ENCODE results near the gene PJA2. TPM values are rescaled to one million over a fixed set of nuclear protein-coding genes. Genes with fewer than 3 reads are reported as not detected.

The PJA2 gene
- total RNA-seq, 1 experiment from 2014 or later = 14.3 TPM

- no peaks in the 10 kb centered on the region for H3K27me3 ChIP-seq (ENCODE audit: low read length)
- intact Hi-C loops (cut with micrococcal nuclease) = loop anchor here (10.0 kb wide), 1 partner anchor 1734 kb away; the partner anchor contains the start of gene EFNA5
- no peaks in the 10 kb centered on the region for H3K9me2 ChIP-seq (replicated peaks; ENCODE audit: low read length)
- CTCF ChIA-PET = no interaction called here
- POLR2A ChIA-PET (ENCODE audit: unreplicated experiment) = no interaction called here
- H3F3A ChIP-seq (ENCODE audit: low read length, unreplicated experiment) = no peaks in the 10 kb centered on the region
- peak overlapping the region; percentile 60 for H3K27ac ChIP-seq (ENCODE audit: low read length)
- peak overlapping the region; percentile 72 for H3K9ac ChIP-seq (ENCODE audit: low read length)
- TF ChIP-seq EZH2phosphoT487 (IDR thresholded peaks at IDR 0.05; ENCODE audit: borderline replicate concordance, low read length) = no peak
- no peak for TF ChIP-seq EZH2 (IDR thresholded peaks at IDR 0.05; ENCODE audit: low read length, unreplicated experiment)
- TF ChIP-seq CTCF (conservative IDR thresholded peaks at IDR 0.05; ENCODE audit: low read depth, low read length) = no peak
- H3K4me3 ChIP-seq (ENCODE audit: low read length) = peak overlapping the region; percentile 88
- H2AFZ ChIP-seq (ENCODE audit: low read length) = peak overlapping the region; percentile 75
- H3K4me2 ChIP-seq (ENCODE audit: low read length) = peak overlapping the region; percentile 90
- H3K79me2 ChIP-seq (ENCODE audit: low read length) = peaks cover 51% of the 10 kb centered on the region
- TSS peak; percentile 57 for BruUV-seq (replicated peaks)
- H3K4me1 ChIP-seq (ENCODE audit: insufficient read depth, low read length) = peaks cover 28% of the 10 kb centered on the region
- DNase-seq = peak; percentile 56
- peak; percentile 27 for ATAC-seq
- no peaks in the 10 kb centered on the region for H3K36me3 ChIP-seq (ENCODE audit: low read depth, low read length)
- peaks cover 10% of the 10 kb centered on the region; the same call in 1 of the 2 replicates for H4K20me1 ChIP-seq (ENCODE audit: low read length)
- no peaks in the 10 kb centered on the region for H3K9me3 ChIP-seq (ENCODE audit: low read length)
Observed at GRCh38 chr5:109408991-109409843, 557 bp downstream of the PJA2 start.

GRCh38 chr5:109407913-109408312 is 1.9 kb downstream of the PJA2 start:
- intact Hi-C loops (cut with micrococcal nuclease) = loop anchor here (10.0 kb wide), 1 partner anchor 1733 kb away; the partner anchor contains the start of gene EFNA5
- Histone ChIP-seq H3K27ac (ENCODE audit: low read length) (no peak overlapping the region), H3K79me2 (ENCODE audit: low read length) (peaks cover 64% of the 10 kb centered on the region), H3K4me1 (ENCODE audit: insufficient read depth, low read length) (peaks cover 28% of the 10 kb centered on the region), H3F3A (ENCODE audit: low read length, unreplicated experiment) (no peaks in the 10 kb centered on the region), H3K9me3 (ENCODE audit: low read length) (no peaks in the 10 kb centered on the region), H3K9ac (ENCODE audit: low read length) (peak overlapping the region; percentile 72; the same call in 1 of the 2 replicates), H2AFZ (ENCODE audit: low read length) (no peak overlapping the region), H3K9me2 (replicated peaks; ENCODE audit: low read length) (no peaks in the 10 kb centered on the region), H3K4me2 (ENCODE audit: low read length) (peak overlapping the region; percentile 90), H3K36me3 (ENCODE audit: low read depth, low read length) (no peaks in the 10 kb centered on the region), H4K20me1 (ENCODE audit: low read length) (peaks cover 12% of the 10 kb centered on the region; the same call in 1 of the 2 replicates), H3K4me3 (ENCODE audit: low read length) (peak overlapping the region; percentile 88), H3K27me3 (ENCODE audit: low read length) (no peaks in the 10 kb centered on the region)
- TF ChIP-seq EZH2 (IDR thresholded peaks at IDR 0.05; ENCODE audit: low read length, unreplicated experiment) (no peak), EZH2phosphoT487 (IDR thresholded peaks at IDR 0.05; ENCODE audit: borderline replicate concordance, low read length) (no peak), CTCF (conservative IDR thresholded peaks at IDR 0.05; ENCODE audit: low read depth, low read length) (no peak)
- CTCF ChIA-PET = no interaction called here
- no peak for ATAC-seq
- BruUV-seq (replicated peaks) = no TSS peak
- POLR2A ChIA-PET (ENCODE audit: unreplicated experiment) = no interaction called here
- no peak for DNase-seq

- Histone ChIP-seq H3K4me3 (ENCODE audit: low read length) (peak overlapping the region; percentile 88), H2AFZ (ENCODE audit: low read length) (no peak overlapping the region), H3F3A (ENCODE audit: low read length, unreplicated experiment) (no peaks in the 10 kb centered on the region), H3K27me3 (ENCODE audit: low read length) (no peaks in the 10 kb centered on the region), H3K9me3 (ENCODE audit: low read length) (no peaks in the 10 kb centered on the region), H3K36me3 (ENCODE audit: low read depth, low read length) (no peaks in the 10 kb centered on the region), H3K79me2 (ENCODE audit: low read length) (peaks cover 76% of the 10 kb centered on the region), H3K4me1 (ENCODE audit: insufficient read depth, low read length) (peaks cover 26% of the 10 kb centered on the region), H3K9ac (ENCODE audit: low read length) (no peak overlapping the region), H3K27ac (ENCODE audit: low read length) (no peak overlapping the region), H3K4me2 (ENCODE audit: low read length) (peak overlapping the region; percentile 90), H4K20me1 (ENCODE audit: low read length) (peaks cover 19% of the 10 kb centered on the region; the same call in 1 of the 2 replicates), H3K9me2 (replicated peaks; ENCODE audit: low read length) (no peaks in the 10 kb centered on the region)
- CTCF ChIA-PET = no interaction called here
- no peak for DNase-seq
- POLR2A ChIA-PET (ENCODE audit: unreplicated experiment) = no interaction called here
- TF ChIP-seq EZH2phosphoT487 (IDR thresholded peaks at IDR 0.05; ENCODE audit: borderline replicate concordance, low read length) = no peak
- no peak for TF ChIP-seq EZH2 (IDR thresholded peaks at IDR 0.05; ENCODE audit: low read length, unreplicated experiment)
- TF ChIP-seq CTCF (conservative IDR thresholded peaks at IDR 0.05; ENCODE audit: low read depth, low read length) = no peak
- BruUV-seq (replicated peaks) = no TSS peak
- no peak for ATAC-seq
- intact Hi-C loops (cut with micrococcal nuclease) = loop anchor here (10.0 kb wide), 1 partner anchor 1732 kb away; the partner anchor contains the start of gene EFNA5
Observed at GRCh38 chr5:109406719-109407118, 3.1 kb downstream of the PJA2 start.

All from PC-3 (cell line).